Stimulated activated CD4-positive, alpha-beta T cell treated with anti-CD3 and anti-CD28 coated beads, Interleukin-2, amount 100 ng/mL, for 48 hours (primary cell): ENCODE results near the gene LCN6.
"Not testable (repeated sequence)": the region's sequence is repeated elsewhere in the genome, so short reads cannot be mapped to it uniquely, and the experiment has no call there.

Experiments
- DNase-seq, 2 donors: peaks; one replicate each; pipeline ENCODE4 v3.0.0-alpha.2; 2020

Gene LCN6

DNA sequence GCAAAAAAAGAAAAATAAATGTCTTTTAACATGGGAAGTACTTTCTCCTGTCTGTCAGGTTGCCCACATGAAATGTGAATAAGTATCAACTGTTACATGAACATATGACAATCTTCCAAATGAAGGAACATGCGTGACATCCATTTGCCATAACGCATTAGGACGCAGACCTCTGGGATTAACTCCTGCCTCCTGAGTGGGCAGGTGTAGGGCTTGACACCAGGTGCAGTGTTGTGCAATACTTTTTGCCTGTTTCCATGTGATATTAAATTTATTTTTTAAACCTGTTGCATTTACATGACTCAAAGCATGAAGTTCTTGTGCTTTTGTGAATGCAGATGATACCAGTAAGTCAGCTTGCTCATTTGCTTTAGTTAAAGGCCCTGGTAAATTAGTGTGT lies 34.1 kb upstream of the LCN6 start:
- DNase-seq, result no peak

DNA sequence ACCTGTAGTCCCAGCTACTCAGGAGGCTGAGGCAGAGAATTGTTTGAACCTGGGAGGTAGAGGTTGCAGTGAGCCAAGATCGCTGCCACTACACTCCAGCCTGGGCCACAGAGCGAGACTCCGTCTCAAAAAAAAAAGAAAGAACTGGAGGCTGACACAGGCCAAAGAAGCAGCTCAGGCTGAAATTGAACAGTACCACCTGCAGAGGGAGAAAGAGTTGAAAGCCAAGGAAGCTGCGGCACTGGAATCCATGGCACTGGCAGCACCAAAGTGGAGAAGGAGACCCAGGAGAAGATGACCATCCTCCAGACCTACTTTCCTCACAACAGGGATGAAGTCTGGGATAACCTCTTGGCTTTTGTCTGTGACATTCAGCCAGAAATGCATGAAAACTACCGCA lies 31.5 kb upstream of the LCN6 start:
- no peak for DNase-seq

- DNase-seq, result no peak
Observed at GRCh38 chr9:136777359-136777758, 29.0 kb upstream of the LCN6 start.

GRCh38 chr9:136776947-136777346 lies 28.6 kb upstream of the LCN6 start:
- DNase-seq, result no peak

GRCh38 chr9:136775191-136775590 lies 26.9 kb upstream of the LCN6 start:
- DNase-seq, result no peak

DNA sequence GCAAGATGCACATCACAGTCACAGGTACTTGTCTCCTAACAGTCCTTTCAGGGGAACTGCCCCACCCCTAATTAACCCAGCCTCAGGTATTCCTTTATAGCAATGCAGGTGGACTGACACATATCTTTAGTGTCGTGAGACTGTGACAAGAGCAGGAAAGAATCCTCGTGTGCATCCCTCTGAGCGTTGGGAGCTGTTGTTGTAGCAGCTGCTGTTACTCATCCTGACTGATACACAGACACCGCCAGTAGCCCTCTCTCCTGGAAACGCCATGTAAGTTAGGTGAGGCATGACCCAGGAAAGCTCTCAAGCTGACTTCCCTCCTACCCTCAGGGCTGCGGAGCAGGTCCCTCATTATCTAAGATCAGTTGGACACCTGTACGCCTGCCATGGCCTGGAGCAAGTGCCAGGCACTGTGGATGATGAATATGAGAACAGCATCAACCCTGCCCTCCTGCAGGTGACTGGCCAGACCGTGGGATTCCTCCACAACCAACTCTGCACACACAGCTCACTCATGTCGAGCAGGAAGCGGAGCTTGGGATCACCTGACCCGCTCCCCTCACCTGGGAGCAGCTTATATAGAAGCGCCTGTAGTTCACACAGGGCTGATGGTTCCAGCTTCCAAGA lies 26.2 kb upstream of the LCN6 start:
- DNase-seq, result no peak

- DNase-seq, result no peak
Observed at GRCh38 chr9:136773386-136774044, 25.2 kb upstream of the LCN6 start.

DNA sequence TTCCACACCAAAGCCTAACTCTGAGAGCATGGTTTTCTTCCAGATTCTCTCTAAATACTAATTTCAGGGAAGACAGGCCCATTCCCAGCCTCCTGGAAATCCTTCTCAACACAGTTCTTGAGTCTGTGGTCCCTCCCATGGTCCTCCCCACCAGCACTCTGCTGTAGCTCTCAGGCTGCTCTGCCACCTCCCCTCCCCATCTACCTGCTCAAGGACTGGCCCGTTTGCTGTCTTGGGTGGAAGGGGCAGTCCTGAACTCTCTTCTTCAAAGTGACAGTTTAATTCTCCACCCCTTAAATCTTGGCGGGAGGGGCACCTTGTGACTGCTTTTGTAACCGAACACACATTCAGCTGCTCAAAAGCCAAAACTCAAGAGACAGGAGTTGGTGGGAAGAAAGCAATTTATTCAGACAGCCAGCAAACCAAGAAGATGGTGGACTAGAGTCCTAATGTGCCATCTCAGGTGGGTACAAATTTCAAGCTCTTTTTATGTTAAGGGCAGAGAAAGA lies 23.6 kb upstream of the LCN6 start:
- no peak for DNase-seq

DNA sequence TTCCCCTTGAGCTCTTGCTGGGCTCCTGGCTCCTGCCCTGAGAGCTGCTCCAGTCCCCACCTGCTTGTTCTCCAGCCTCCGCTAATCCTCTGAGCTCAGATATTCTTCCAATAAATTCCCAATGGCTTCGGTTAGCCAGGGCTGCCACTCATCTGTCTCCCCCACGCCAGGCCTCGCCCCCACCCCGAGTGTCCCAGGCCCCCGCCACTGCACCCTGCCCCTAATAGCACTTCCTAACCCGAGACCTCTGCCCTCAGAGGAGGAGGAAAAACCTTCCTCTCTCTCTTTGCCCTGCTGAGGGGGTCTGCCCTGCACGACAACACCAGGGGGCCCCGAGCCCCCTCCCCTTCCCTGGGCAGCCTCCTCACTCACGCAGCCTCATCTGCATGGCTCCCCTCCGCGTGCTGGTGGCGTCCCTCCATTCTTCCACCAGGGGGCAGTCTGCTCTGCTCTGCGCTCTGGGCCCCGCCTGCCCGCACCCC lies 21.4 kb upstream of the LCN6 start:
- peak; percentile 50 to 62 for DNase-seq

DNA sequence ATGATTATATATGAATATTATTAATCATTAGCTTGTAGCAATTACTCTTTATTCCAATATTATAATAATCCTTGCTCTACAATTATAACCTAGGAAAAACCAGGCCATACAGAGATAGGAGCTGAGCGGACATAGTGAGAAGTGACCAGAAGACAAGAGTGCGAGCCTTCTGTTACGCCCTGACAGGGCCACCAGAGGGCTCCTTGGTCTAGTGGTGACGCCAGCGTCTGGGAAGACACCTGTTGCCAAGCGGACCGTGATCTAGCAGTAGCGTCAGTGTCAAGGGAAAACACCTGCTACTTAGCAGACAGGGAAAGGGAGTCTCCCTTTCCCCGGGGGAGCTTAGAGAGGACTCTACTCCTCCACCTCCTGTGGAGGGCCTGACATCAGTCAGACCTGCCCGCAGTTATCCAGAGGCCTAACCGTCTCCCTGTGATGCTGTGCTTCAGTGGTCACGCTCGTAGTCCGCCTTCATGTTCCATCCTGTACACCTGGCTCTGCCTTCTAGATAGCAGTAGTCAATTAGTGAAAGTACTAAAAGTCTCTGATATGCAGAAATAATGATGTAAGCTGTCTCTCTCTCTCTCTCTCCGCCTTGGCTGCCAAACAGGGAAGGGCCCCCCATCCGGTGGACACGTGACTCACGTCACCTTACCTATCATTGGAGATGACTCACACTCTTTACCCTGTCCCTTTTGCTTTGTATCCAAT lies 18.2 kb upstream of the LCN6 start:
- peak; percentile 41 to 43 for DNase-seq

GRCh38 chr9:136765745-136766409 lies 17.6 kb upstream of the LCN6 start:
- DNase-seq, result not testable (repeated sequence)

DNA sequence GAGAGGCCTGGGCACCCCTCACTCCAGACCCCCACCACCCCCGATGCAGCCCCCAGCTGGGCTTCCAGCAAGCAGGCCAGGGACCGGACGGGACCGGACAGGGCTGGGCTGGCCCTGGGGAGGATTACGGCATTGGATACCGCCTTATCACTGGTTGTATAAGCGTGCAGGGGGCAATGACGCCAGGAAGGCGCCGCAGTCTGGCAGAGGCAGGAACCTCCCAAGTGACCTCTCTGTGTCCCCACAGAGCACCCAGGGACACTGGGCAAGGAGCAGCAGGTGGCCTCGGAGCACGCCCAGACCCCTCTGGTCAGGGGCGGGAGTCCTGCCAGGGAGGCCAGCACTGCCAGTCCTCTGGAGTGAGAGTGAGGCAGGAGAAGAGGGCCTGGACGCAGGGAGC lies 16.7 kb upstream of the LCN6 start:
- no peak for DNase-seq

DNA sequence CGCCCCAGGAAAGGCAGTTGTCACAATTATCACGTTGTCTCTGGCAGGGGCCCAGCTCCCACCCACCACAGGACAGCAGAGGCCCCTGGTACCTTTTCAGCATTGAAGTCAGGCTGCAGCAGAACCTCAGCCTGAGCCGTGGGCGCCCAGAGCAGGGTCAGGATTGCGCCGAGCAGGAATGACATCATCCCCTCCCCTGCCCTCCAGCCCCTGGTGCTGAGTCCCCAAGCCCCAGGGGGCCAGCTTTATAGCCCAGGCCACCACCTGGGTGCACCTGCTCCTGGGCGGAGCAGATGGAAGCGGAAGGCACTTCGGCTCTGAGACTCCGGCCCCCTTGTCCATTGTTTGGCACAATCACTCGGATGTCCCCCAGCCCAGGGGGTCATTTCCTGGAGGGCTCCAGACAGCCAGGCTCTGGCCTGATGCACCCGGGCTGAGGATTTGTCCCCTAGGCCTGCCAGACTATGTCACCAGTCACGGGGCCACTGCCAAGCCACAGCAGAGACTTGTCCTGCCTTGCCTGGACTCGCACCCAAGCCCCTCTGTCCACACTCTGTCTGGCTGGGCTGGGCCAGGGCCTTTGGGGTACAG lies 16.1 kb upstream of the LCN6 start, which contains the start of gene LCN15:
TSS of gene LCN15 (minus strand) at position 218 of the 591 bp plus-strand sequence. CDS start at position 188, 30 bp downstream.
- no peak for DNase-seq

DNA sequence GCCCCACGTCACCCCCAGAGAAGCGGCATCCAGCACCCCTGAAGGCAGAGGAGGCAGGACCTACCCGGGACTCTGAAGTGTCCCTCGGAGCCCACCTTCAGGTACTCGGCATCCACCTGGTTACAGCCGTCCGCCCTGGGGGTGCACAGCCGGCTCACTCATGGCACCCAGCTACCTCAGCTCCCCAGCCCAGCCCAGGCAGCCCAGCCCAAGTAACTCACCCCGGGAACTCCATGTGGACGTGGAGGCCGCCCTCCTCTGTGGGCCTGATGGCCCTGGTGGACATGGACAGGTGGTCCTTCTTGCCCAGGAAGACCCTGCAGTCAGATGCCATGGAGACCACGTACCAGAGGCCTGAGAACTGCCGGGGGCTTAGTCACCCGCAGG lies 15.3 kb upstream of the LCN6 start:
- DNase-seq, result no peak

GRCh38 chr9:136762915-136763648 lies 14.8 kb upstream of the LCN6 start:
- DNase-seq, result peak; percentile 52 to 53

GRCh38 chr9:136762221-136762691 lies 13.9 kb upstream of the LCN6 start:
- DNase-seq, result no peak

DNA sequence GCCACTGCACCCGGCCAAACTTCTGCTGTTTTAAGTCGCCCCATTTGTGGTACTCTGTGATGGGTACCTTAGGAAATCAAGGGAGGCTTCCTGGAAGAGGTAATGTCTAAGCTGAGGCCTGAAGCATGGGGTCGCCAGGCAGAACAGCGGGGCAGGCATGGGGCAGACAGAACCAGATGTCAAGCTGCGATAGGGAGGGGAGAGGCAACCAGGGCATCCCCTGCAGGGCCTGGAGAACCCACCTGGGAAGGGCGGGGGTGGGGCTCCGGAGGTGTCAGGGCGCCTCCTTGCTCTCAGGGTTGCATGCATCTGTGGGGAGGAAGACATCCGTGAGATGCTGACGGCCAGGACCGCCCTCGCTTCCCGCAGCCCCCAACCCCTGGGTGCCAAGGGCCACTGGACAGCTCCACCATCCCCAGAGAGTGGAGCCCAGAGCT lies 13.2 kb upstream of the LCN6 start:
- no peak for DNase-seq

DNA sequence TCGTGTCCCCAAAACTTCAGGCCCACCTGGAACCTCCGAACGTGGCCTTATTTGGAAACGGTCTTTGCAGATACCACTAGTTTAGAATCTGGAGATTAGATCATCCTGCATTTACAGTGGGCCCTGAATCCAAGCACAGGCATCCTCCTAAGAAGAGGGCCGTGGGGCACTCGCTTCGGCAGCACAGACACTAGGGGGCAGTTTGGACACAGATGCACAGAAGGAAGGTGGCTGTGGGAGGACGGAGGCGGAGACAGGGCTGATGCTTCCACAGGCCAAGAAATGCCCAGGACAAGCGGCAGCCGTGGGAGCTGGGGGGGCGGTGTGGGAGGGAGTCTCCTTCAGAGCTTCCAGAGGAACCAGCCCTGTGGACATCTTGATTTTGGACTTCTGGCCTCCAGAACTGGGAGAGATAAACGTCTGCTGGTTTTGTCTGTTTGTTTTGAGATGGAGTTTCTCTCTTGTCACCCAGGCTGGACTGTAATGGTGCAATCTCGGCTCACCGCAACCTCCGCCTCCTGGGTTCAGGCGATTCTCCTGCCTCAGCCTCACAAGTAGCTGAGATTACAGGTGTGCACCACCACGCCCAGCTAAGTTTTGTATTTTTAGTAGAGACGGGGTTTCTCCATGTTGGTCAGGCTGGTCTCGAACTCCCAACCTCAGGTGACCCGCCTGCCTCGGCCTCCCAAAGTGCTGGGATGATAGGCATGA lies 12.7 kb upstream of the LCN6 start:
- not testable (repeated sequence) for DNase-seq

GRCh38 chr9:136760424-136760823 lies 12.1 kb upstream of the LCN6 start:
- no peak for DNase-seq

DNA sequence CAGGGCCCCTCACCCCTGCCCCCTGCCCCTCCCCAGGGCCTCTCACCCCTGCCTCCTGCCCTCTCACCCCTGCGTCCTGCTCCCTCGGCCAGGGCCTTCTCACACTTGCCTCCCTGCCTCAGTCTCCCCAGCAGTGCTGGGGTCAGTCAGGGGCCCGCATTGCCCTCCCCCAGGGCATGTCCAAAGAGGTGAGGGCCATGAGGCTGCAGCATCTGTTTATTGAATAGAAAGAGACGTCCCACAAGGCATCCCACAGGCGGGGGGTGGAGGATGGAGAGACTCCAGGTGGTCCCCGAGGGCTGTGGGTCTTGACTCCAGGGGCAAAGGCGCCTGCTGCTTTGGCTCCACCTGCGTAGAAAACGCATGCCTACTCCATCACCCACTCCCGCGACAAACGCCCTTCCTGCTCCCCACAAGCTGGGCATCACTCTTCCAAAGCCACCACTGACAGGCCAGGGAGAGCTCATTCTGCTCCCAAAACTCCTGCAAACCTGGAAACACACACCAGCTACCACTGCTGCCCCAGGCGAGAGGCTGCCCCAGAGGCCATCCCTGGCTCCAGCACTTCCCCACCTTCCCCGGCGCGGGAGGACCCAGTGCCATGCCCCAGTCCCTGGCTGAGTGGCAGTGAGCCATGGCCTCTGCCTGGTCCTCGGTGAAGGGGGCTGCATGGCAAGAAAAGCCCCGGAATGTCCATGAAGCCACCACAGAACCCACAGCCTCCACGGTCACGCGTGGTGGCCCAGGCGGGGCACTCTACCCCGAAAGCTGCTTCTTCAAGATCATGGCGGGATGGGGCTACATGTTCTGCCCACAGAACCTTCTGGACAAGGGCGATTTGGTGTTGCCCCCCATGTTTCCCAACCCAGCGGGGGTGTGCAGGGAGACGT lies 11.4 kb upstream of the LCN6 start:
- no peak for DNase-seq
